ENCODE results near the gene RPS3. TPM values are rescaled to one million over a fixed set of nuclear protein-coding genes. Genes with fewer than 3 reads are reported as not detected.

Gene RPS3
- total and polyA plus RNA-seq, 2 of the 13 experiments (the other 11 are each of a cell fraction or from before 2014, with no cell fraction given): 2,143 to 3,616 TPM

DNA sequence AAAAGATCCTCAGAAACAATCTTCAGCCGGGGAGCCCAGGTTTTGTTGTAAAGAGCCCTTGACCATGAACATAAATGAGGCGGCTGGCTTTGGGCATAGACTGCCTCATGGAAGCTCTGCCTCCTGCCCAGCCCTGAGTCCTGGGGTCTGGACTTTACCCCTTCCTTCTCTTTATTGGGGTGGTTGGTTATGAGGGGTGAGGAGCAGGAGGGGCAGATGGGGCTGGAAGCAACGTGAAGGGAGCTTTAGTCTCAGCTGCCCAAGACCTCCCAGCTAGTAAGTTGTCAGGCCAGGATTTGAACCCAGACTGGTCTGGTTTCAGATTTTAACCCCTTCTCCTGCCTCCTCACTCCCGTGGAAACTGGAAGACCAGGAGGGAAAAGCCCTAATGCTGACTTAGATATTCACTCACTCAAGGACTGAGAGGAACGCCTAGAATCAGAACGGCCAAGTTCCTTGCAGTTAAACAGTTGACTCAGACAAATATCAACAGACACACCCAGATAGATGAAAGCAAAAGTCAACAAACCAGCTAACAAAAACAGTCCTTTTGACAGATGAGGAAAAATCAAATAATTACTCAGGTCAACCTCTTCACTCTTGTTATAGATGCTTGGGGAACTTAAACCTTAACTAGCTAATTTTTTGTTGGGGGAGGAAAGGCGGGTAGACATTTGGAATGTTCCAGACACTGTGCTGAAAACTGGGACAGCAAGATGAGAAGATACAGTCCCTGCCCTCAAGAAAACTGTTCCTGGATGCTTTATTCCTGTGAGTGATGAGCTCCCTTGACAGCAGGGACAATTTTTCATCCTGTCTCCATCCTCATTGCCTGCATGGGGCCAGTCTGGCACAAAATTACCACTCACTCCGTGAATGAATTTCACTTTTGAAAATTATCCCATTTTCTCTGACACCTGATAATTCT is 27.1 kb upstream of the RPS3 start (continued):
- TF ChIP-seq NCOA1 (CRISPR knock-in tag; IDR thresholded peaks at IDR 0.05) (no peak), GPBP1L1 (CRISPR knock-in tag; IDR thresholded peaks at IDR 0.05) (no peak), HINFP (CRISPR knock-in tag; IDR thresholded peaks at IDR 0.05; ENCODE audit: low read depth) (no peak), ZNF235 (CRISPR knock-in tag; IDR thresholded peaks at IDR 0.05; ENCODE audit: borderline replicate concordance) (no peak), PRDM4 (CRISPR knock-in tag; IDR thresholded peaks at IDR 0.05; ENCODE audit: borderline replicate concordance) (no peak), E2F1 (CRISPR knock-in tag; IDR thresholded peaks at IDR 0.05) (no peak), ZNF33B (CRISPR knock-in tag; IDR thresholded peaks at IDR 0.05) (no peak), HNF4G (IDR thresholded peaks at IDR 0.05; ENCODE audit: borderline replicate concordance, low read depth, low read length) (no peak), HNF4G (CRISPR knock-in tag; IDR thresholded peaks at IDR 0.05; ENCODE audit: borderline replicate concordance, low read depth) (no peak), PITX1 (CRISPR knock-in tag; IDR thresholded peaks at IDR 0.05) (no peak), CEBPZ (IDR thresholded peaks at IDR 0.05; ENCODE audit: low read length) (no peak), ZNF781 (CRISPR knock-in tag; IDR thresholded peaks at IDR 0.05; ENCODE audit: borderline replicate concordance, not compliant biosample characterization) (peak; percentile 23), KMT2A (CRISPR knock-in tag; IDR thresholded peaks at IDR 0.05) (no peak), GATAD1 (CRISPR knock-in tag; IDR thresholded peaks at IDR 0.05) (no peak), ZNF607 (CRISPR knock-in tag; IDR thresholded peaks at IDR 0.05; ENCODE audit: borderline replicate concordance) (no peak), SNAI1 (CRISPR knock-in tag; IDR thresholded peaks at IDR 0.05; ENCODE audit: borderline replicate concordance) (no peak), XRCC5 (optimal IDR thresholded peaks at IDR 0.05; ENCODE audit: low read length) (no peak)

Data from HepG2 (cell line).